ENCODE data around the gene RAB37. TPM values are rescaled to one million over a fixed set of nuclear protein-coding genes. Genes with fewer than 3 reads are reported as not detected.

RAB37 gene
- total RNA-seq, 1 donor from 2014 or later = 0.32 TPM

DNA sequence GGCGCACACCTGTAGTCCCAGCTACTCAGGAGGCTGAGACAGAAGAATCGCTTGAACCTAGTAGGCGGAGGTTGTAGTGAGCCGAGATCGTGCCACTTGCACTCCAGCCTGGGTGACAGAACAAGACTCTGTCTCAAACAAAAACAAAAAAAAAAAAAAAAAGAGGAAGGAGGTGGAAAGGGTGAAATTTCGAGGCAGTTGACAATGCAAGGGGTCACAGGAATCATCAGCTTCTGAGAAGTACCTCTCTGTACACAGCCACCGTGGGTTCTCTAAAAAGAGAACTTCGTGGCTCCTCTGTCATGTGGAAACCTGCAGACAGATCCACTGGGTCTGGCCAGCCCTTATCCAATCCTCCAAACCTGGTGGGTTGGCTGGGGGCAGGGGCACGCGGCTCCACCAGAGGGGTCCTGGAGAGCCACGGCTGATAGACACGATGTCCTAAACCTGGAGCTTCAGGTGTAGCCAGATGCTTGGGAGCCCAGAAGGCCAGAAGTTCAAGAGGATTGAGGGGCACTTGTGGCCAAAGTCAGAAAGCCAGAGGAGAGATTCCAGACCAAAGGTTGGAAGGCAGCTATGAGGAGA lies 23.8 kb upstream of the RAB37 start:
- no peaks in the 10 kb centered on the region for H3K36me3 ChIP-seq
- intact Hi-C loops (cut with DNase I) = no loop called here
- H3K9me3 ChIP-seq = no peaks in the 10 kb centered on the region
- DNase-seq (ENCODE audit: low spot score in 2 of 2) = no peak
- H3K4me1 ChIP-seq = no peaks in the 10 kb centered on the region
- no peak overlapping the region for H3K27ac ChIP-seq
- TF ChIP-seq CTCF (IDR thresholded peaks at IDR 0.05) = no peak
- no peak overlapping the region for H3K4me3 ChIP-seq
- H3K27me3 ChIP-seq = no peaks in the 10 kb centered on the region

DNA sequence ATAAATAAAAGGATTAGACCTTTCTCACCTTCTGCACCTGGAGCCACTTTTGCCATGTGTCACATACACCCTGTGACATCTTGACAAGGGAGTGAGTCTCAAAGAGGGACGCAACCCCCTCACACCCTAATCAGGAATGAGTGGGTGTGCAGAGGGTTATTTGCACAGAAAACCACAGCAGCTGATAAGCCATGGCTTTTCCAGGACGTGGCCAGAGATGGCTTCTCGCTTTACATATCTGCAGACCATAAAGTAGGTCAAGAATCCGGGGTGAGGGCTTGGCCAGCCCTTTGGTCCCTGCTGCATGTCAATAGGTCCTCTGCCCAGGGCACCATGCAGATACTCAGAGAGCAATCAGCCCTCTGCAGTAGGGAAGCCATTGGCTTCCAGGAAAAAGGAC lies 21.9 kb upstream of the RAB37 start:
- H3K4me1 ChIP-seq = no peaks in the 10 kb centered on the region
- no peaks in the 10 kb centered on the region for H3K27me3 ChIP-seq
- H3K27ac ChIP-seq = no peak overlapping the region
- no peaks in the 10 kb centered on the region for H3K9me3 ChIP-seq
- H3K36me3 ChIP-seq = no peaks in the 10 kb centered on the region
- no peak for TF ChIP-seq CTCF (IDR thresholded peaks at IDR 0.05)
- no peak overlapping the region for H3K4me3 ChIP-seq
- intact Hi-C loops (cut with DNase I) = no loop called here
- no peak for DNase-seq (ENCODE audit: low spot score in 2 of 2)

GRCh38 chr17:74720506-74720905 lies 16.6 kb upstream of the RAB37 start:
- DNase-seq (ENCODE audit: low spot score in 2 of 2) = no peak
- Histone ChIP-seq H3K27ac (no peak overlapping the region), H3K9me3 (no peaks in the 10 kb centered on the region), H3K36me3 (no peaks in the 10 kb centered on the region), H3K4me1 (no peaks in the 10 kb centered on the region), H3K27me3 (no peaks in the 10 kb centered on the region), H3K4me3 (no peak overlapping the region)
- TF ChIP-seq CTCF (IDR thresholded peaks at IDR 0.05) = no peak
- intact Hi-C loops (cut with DNase I) = no loop called here

DNA sequence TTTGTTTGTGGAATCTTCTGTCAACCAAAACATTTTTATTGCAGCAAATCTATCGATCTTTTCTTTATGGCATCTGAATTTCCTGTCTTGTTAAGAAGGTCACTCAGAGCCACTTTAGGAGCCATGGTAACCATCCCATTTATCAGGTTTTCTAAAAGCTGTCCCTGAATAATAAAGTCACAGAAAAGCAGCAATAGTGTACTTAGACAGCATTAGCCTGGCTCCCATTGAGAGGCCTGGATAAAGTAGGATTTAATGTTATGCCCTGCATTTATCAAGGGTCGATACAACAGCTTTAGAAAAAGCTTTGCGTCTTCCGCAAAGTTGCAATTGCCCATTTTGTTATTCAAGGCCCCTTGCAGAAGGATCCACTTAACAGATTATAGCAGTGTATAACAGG lies 14.3 kb upstream of the RAB37 start:
- H3K4me1 ChIP-seq = no peaks in the 10 kb centered on the region
- H3K36me3 ChIP-seq = no peaks in the 10 kb centered on the region
- TF ChIP-seq CTCF (IDR thresholded peaks at IDR 0.05) = no peak
- no peak overlapping the region for H3K4me3 ChIP-seq
- no peaks in the 10 kb centered on the region for H3K27me3 ChIP-seq
- DNase-seq (ENCODE audit: low spot score in 2 of 2) = no peak
- no peak overlapping the region for H3K27ac ChIP-seq
- no peaks in the 10 kb centered on the region for H3K9me3 ChIP-seq
- intact Hi-C loops (cut with DNase I) = no loop called here

DNA sequence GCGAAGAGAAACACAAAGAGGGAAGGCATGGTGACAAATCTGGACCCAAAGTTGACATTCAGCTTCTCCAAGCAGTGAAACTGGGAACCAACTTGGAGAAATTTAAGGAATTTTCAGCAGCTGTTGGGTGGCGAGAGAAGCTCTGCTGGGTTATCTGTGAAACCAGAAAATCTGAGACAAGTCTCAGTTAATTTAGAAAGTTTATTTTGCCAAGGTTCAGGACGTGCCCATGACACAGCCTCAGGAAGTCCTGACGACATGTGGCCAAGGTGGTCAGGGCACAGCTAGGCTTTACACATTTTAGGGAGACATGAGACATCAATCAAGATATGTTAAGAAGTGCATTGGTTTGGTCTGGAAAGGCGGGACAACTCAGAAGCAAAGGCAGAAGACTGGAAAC lies 13.2 kb upstream of the RAB37 start:
- no peak for TF ChIP-seq CTCF (IDR thresholded peaks at IDR 0.05)
- Histone ChIP-seq H3K36me3 (no peaks in the 10 kb centered on the region), H3K4me3 (no peak overlapping the region), H3K4me1 (no peaks in the 10 kb centered on the region), H3K9me3 (no peaks in the 10 kb centered on the region), H3K27ac (no peak overlapping the region), H3K27me3 (no peaks in the 10 kb centered on the region)
- DNase-seq (ENCODE audit: low spot score in 2 of 2) = no peak
- intact Hi-C loops (cut with DNase I) = no loop called here

DNA sequence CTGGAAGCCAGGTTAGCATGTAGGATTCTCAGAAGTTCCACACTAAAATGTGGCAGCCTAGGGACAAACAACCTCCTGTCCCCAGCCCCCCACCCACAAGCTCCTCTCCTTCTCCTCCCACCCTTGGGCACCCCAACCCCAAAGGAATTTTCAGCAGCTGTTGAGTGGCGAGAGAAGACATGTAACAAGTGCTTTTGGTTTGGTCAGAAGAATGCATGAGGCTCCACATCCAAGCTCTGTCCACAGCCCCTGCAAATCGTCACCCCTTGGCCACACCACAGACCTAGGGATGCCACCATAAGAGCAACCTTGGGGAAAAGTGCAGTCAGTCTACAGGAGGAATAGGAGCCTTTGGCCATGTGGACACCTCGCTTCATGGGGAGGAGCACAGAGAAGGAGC lies 11.9 kb upstream of the RAB37 start:
- TF ChIP-seq CTCF (IDR thresholded peaks at IDR 0.05) = no peak
- intact Hi-C loops (cut with DNase I) = no loop called here

More for the DNA sequence above, 11.9 kb upstream of the RAB37 start:
- H3K4me3 ChIP-seq = no peak overlapping the region
- no peaks in the 10 kb centered on the region for H3K27me3 ChIP-seq
- DNase-seq (ENCODE audit: low spot score in 2 of 2) = no peak
- no peaks in the 10 kb centered on the region for H3K36me3 ChIP-seq
- no peak overlapping the region for H3K27ac ChIP-seq
- H3K9me3 ChIP-seq = no peaks in the 10 kb centered on the region
- no peaks in the 10 kb centered on the region for H3K4me1 ChIP-seq

All from ascending aorta (tissue), 2 donors.